ENCODE data around the gene SPACA9. TPM values are rescaled to one million over a fixed set of nuclear protein-coding genes. Genes with fewer than 3 reads are reported as not detected.

The SPACA9 gene
- 10 to 100 TPM; 14.6 to 22.3 (median 19.0) TPM for total RNA-seq

DNA sequence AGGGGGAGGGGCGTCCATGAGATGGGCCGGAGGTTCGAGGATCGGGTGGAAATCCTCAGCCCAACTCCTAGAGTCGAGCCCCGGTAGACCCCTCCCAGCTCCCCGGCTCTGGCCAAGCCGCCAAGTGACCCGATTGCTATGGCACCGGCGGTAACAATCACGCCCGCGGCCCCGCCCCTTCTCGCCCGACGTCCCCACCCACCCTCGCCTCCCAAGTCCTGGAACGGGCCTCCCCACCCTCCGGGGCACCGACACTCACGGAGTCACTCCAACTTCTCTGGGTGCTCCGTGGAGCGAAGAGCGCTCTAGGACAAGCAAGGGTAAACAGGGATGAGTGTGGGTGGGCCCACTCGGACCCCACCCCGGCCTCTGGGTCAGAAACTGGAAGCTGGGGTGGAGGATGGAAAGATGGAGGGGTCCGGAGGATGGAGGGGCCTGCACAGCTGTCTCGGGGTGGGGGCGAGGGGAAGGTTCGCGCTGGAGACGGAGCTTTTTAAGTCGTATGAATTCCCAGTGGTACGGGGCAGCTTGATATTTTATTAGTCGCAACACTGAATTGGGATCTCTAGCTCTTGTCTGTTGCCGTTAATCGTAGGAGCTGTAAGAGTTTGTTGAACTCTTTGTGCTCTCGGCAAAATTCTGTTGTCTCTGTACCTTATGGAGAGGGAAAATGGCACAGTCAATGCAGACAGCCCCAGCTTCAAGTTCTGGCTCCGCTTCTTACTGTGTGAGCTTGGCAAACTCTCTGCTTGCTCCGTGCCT, at the start of gene SPACA9:
Gene SPACA9, plus strand, starts transcription at position 204 of the 762 bp plus-strand sequence. CDS start 5,050 bp downstream, outside the sequence.
- intact Hi-C loops (cut with DNase I) = loop anchor here (5.0 kb wide), 1 partner anchor 207 kb away; the partner anchor contains the start of gene GTF3C4

DNA sequence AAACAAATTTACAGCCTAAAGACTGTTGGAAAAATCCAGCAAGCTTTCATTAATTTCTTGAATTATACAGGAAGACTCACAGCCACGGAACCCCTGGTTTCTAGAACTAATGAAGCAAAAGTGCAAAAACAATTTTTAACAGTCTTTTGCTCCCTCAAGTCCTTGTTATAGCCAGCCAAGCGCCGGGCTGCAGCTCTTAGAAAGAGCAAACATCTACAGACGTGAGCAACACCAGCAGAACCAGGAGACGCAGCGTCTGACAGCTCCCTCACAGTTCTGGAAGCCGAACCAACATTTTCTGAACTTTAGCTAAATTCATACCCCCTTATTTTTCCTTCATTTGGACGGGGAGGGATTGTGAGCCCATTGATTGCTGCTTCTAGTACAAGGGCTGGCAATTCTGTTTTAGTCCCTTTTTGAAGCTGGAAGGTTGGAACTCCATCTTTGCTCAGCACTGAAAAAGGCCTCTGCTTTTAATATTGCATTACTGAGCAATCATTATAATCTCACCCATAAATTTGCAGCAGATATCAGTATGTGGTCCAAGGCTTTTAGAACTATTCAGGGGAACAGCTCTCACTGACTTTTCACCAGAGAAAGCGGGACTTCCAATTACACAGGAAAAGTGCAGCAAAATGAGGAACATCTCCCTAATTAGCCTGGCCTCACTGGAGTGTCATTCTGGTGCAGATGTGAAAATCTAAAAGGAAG, 46.4 kb upstream of the SPACA9 start:
- TF ChIP-seq, protein P1, sequence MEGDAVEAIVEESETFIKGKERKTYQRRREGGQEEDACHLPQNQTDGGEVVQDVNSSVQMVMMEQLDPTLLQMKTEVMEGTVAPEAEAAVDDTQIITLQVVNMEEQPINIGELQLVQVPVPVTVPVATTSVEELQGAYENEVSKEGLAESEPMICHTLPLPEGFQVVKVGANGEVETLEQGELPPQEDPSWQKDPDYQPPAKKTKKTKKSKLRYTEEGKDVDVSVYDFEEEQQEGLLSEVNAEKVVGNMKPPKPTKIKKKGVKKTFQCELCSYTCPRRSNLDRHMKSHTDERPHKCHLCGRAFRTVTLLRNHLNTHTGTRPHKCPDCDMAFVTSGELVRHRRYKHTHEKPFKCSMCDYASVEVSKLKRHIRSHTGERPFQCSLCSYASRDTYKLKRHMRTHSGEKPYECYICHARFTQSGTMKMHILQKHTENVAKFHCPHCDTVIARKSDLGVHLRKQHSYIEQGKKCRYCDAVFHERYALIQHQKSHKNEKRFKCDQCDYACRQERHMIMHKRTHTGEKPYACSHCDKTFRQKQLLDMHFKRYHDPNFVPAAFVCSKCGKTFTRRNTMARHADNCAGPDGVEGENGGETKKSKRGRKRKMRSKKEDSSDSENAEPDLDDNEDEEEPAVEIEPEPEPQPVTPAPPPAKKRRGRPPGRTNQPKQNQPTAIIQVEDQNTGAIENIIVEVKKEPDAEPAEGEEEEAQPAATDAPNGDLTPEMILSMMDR (IDR thresholded peaks at IDR 0.05) = no peak
- TF ChIP-seq POLR2A (IDR thresholded peaks at IDR 0.05) = no peak
- Histone ChIP-seq H3K4me3 (replicated peaks in 1 of 3) (no peak overlapping the region), H3K36me3 (no peaks in the 10 kb centered on the region), H3K27ac (no peak overlapping the region), H3K9me3 (no peaks in the 10 kb centered on the region), H3K4me1 (peaks cover 3 to 4% of the 10 kb centered on the region in 2 donors), H3K27me3 (no peaks in the 10 kb centered on the region)
- WGBS, 2 donors = 35 to 40% methylated on average over 9 of the region's 9 CpGs
- peak; percentile 66 to 70 for DNase-seq
- intact Hi-C loops (cut with DNase I) = no loop called here

More for the DNA sequence above, at the start of gene SPACA9:
- H3K36me3 ChIP-seq = no peaks in the 10 kb centered on the region
- peak; percentile 88 to 89 for DNase-seq
- H3K27me3 ChIP-seq = no peaks in the 10 kb centered on the region
- H3K9me3 ChIP-seq = no peaks in the 10 kb centered on the region
- WGBS, 2 donors = 9 to 17% methylated on average over 22 to 42 of the region's 42 CpGs
- H3K4me3 ChIP-seq (replicated peaks in 1 of 3) = peak within 1 kb of the TSS; percentile 94 to 100 (median 98)
- peaks cover 7 to 24% of the 10 kb centered on the region in 2 donors for H3K4me1 ChIP-seq
- TF ChIP-seq, protein P1 (IDR thresholded peaks at IDR 0.05) = no peak
- TF ChIP-seq POLR2A (IDR thresholded peaks at IDR 0.05) = peak in 1 of 2 donors; percentile 37
- H3K27ac ChIP-seq = peak within 1 kb of the TSS; percentile 89 to 99 (median 94)

DNA sequence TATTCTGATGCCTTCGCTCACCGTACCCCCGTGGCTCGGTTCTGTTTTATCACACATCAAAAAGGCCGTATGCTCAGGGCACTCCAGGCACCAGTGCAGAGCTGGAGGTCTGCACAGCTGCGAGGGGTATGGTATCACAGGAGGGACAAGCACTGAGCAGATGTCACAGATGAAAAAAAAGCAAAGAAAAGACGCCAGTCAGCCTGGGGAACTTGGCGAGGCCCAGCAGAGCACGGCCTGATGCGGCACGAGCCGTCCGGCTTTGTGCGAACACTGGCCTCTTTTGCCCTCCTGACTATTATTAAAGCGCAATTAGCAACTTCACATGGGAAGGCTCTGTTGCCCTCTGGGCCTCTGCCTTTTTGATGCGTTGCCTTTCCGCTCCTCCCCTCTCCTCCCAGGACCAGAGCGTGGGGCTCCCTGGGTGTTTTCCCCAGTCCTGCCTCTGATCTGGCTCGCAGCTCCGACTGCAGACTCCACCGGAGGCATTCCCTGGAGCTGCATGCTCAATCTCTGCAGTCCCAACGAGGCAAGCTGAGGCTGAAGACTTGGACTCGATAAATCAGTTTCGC, 45.1 kb upstream of the SPACA9 start:
- WGBS, 2 donors = 81% methylated on average over 22 to 24 of the region's 24 CpGs

DNA sequence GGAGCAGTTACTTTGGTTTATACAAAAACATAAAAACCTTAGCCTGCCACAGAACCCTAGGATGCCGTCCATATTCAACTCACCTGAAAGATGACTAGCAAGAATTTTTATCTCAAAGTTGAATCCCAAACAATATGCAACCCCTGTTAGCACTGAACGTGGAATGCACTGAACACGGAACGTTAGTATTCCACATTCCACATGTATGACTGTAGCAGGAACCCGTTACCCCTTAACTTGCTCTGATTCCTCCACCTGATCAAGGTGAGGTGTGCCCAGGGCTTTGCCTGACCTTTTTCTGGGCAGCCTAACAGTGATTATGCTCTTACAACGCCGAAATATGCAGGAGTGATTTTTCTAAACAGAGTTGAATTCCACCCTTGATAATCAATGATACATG, 44.4 kb upstream of the SPACA9 start:
- H3K36me3 ChIP-seq = no peaks in the 10 kb centered on the region
- no peak overlapping the region for H3K4me3 ChIP-seq (replicated peaks in 1 of 3)
- H3K27ac ChIP-seq = no peak overlapping the region
- intact Hi-C loops (cut with DNase I) = no loop called here
- H3K4me1 ChIP-seq = peaks cover 3 to 4% of the 10 kb centered on the region in 2 donors
- 92 to 93% methylated on average over 7 of the region's 7 CpGs for WGBS, 2 donors
- H3K27me3 ChIP-seq = no peaks in the 10 kb centered on the region
- TF ChIP-seq, protein P1 (IDR thresholded peaks at IDR 0.05) = no peak
- no peak for TF ChIP-seq POLR2A (IDR thresholded peaks at IDR 0.05)
- no peak for DNase-seq
- no peaks in the 10 kb centered on the region for H3K9me3 ChIP-seq

More for the DNA sequence above, 45.1 kb upstream of the SPACA9 start:
- Histone ChIP-seq H3K36me3 (no peaks in the 10 kb centered on the region), H3K4me1 (peaks cover 3 to 4% of the 10 kb centered on the region in 2 donors), H3K9me3 (no peaks in the 10 kb centered on the region), H3K4me3 (replicated peaks in 1 of 3) (no peak overlapping the region), H3K27ac (no peak overlapping the region), H3K27me3 (no peaks in the 10 kb centered on the region)
- TF ChIP-seq POLR2A (IDR thresholded peaks at IDR 0.05) = no peak
- TF ChIP-seq, protein P1 (IDR thresholded peaks at IDR 0.05) = no peak
- no peak for DNase-seq
- intact Hi-C loops (cut with DNase I) = no loop called here
